PC-9 (cell line): ENCODE data around the gene TNIK. TPM values are rescaled to one million over a fixed set of nuclear protein-coding genes. Genes with fewer than 3 reads are reported as not detected.

Experiments used
- BruUV-seq: library from RNA; stranded (reverse); fragments of 400-500 nt; replicated peaks from 2 replicates; lab custom pipeline; 2021; lab: Mats Ljungman, UMichigan
- CTCF ChIA-PET: fragments of 300-600 bp; sonication (Branson Sonifier 250); formaldehyde crosslinking; loops from one replicate; lab custom pipeline; 2022; ENCODE audit warnings: antibody characterized with exemption; lab: Charles Lee
- POLR2A ChIA-PET: fragments of 300-600 bp; sonication (Branson Sonifier 250); formaldehyde crosslinking; loops from one replicate; lab custom pipeline; 2022; ENCODE audit warnings: antibody characterized with exemption; ENCODE audit not compliant: unreplicated experiment; lab: Charles Lee
- DNase-seq, 2 experiments: peaks; one replicate each; pipeline versions ENCODE4 v3.0.0 to v3.0.0-alpha.2; 2015 to 2022; ENCODE audit warnings: mixed read lengths in 1 of 2
- H2AFZ ChIP-seq: fragments of 200-600 bp; sonication (generic); 2 replicates; pipeline ENCODE4 v1.8.1; 2017; ENCODE audit warnings: antibody characterized with exemption
- H3F3A ChIP-seq: fragments of 200-600 bp; sonication (generic); 2 replicates; pipeline ENCODE4 v1.8.1; 2017; ENCODE audit warnings: antibody characterized with exemption, mild to moderate bottlenecking, low read depth; ENCODE audit not compliant: insufficient read depth
- H3K27ac ChIP-seq: fragments of 200-600 bp; sonication (generic); 2 replicates; pipeline ENCODE4 v1.6.1; 2016; ENCODE audit warnings: mixed run types
- H3K27me3 ChIP-seq: fragments of 200-600 bp; sonication (generic); 2 replicates; pipeline ENCODE4 v1.6.1; 2016; ENCODE audit warnings: low read depth, mixed run types; ENCODE audit not compliant: insufficient read depth
- H3K36me3 ChIP-seq: fragments of 200-600 bp; sonication (generic); 2 replicates; pipeline ENCODE4 v1.6.1; 2016; ENCODE audit warnings: low read depth, mixed run types
- H3K4me1 ChIP-seq: fragments of 200-600 bp; sonication (generic); replicated peaks from 2 replicates; pipeline ENCODE4 v1.6.1; 2016; ENCODE audit warnings: mixed run types; ENCODE audit not compliant: insufficient read depth
- H3K4me2 ChIP-seq: fragments of 200-600 bp; sonication (generic); 2 replicates; pipeline ENCODE4 v1.6.1; 2017; ENCODE audit warnings: mixed run types
- H3K4me3 ChIP-seq: fragments of 200-600 bp; sonication (generic); 2 replicates; pipeline ENCODE4 v1.6.1; 2016; ENCODE audit warnings: mixed run types
- H3K79me2 ChIP-seq: fragments of 200-600 bp; sonication (generic); 2 replicates; pipeline ENCODE4 v1.6.1; 2017; ENCODE audit warnings: low read depth, mixed run types
- H3K9me2 ChIP-seq: fragments of 200-600 bp; sonication (generic); 2 replicates; pipeline ENCODE4 v1.8.1; 2017; ENCODE audit warnings: mild to moderate bottlenecking; ENCODE audit not compliant: insufficient read depth
- H3K9me3 ChIP-seq: fragments of 200-600 bp; sonication (generic); 2 replicates; pipeline ENCODE4 v1.8.1; 2016; ENCODE audit warnings: low read depth; ENCODE audit not compliant: insufficient read depth
- H4K20me1 ChIP-seq: fragments of 200-600 bp; sonication (generic); 2 replicates; pipeline ENCODE4 v1.8.1; 2017; ENCODE audit not compliant: insufficient read depth
- EZH2 ChIP-seq: fragments of 200-600 bp; sonication (generic); IDR thresholded peaks from 2 replicates; pipeline ENCODE4 v1.8.0; 2017; ENCODE audit warnings: antibody characterized with exemption, low read depth
- intact Hi-C: fragments of 100-400 bp; cut with micrococcal nuclease; formaldehyde crosslinking; loops from one replicate; pipeline ENCODE4 v1.10.0; 2022; ENCODE audit not compliant: unreplicated experiment
- total RNA-seq: library from RNA; stranded (reverse); gene quantifications from 2 replicates; pipeline ENCODE4 v1.2.3, GENCODE V29; 2021
- TF ChIP-seq, protein P1 (sequence below): fragments of 200-600 bp; sonication (generic); conservative IDR thresholded peaks from 2 replicates; pipeline ENCODE4 v1.6.1; 2017; ENCODE audit warnings: mixed run types, antibody characterized with exemption, mild to moderate bottlenecking, moderate library complexity

The TNIK gene
- total RNA-seq, 1 experiment from 2014 or later, result 30.7 TPM

DNA sequence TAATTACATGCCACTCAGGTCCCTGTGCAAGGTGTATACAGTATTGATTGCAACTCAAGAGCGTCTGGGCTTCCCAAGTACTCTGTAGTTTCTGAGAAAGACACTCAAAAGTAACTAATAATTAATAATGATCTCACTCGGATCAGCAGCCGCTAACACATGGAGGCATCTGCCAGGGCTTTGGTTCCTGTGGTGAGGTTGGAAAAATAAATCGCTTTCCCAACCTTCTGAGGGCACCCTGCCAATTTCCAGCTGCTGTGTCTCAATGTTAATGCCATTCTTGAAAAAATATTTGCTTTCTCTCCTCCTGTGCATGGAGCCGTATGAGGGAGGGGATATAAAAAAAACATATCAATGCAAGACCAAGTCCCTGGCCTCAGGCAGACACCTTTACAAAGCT is 317.2 kb downstream of the TNIK start:
- TF ChIP-seq, protein P1, sequence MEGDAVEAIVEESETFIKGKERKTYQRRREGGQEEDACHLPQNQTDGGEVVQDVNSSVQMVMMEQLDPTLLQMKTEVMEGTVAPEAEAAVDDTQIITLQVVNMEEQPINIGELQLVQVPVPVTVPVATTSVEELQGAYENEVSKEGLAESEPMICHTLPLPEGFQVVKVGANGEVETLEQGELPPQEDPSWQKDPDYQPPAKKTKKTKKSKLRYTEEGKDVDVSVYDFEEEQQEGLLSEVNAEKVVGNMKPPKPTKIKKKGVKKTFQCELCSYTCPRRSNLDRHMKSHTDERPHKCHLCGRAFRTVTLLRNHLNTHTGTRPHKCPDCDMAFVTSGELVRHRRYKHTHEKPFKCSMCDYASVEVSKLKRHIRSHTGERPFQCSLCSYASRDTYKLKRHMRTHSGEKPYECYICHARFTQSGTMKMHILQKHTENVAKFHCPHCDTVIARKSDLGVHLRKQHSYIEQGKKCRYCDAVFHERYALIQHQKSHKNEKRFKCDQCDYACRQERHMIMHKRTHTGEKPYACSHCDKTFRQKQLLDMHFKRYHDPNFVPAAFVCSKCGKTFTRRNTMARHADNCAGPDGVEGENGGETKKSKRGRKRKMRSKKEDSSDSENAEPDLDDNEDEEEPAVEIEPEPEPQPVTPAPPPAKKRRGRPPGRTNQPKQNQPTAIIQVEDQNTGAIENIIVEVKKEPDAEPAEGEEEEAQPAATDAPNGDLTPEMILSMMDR, result no peak
- TF ChIP-seq EZH2, result no peak
- BruUV-seq, result no TSS peak
- H3F3A ChIP-seq, result no peaks in the 10 kb centered on the region
- H3K79me2 ChIP-seq, result no peaks in the 10 kb centered on the region
- no peak overlapping the region for H3K4me2 ChIP-seq
- H3K27ac ChIP-seq, result no peak overlapping the region
- no peak overlapping the region for H3K4me3 ChIP-seq
- H3K4me1 ChIP-seq, result no peaks in the 10 kb centered on the region
- intact Hi-C loops, result no loop called here
- POLR2A ChIA-PET, result no interaction called here
- H3K9me2 ChIP-seq, result no peaks in the 10 kb centered on the region
- no peak for DNase-seq
- no peaks in the 10 kb centered on the region for H4K20me1 ChIP-seq
- 0 out of 2 replicates have a peak, but pooled peaks cover 7% of the 10 kb centered on the region for H3K36me3 ChIP-seq
- H3K27me3 ChIP-seq, result no peaks in the 10 kb centered on the region
- no peaks in the 10 kb centered on the region for H3K9me3 ChIP-seq
- no peak overlapping the region for H2AFZ ChIP-seq
- CTCF ChIA-PET, result no interaction called here

DNA sequence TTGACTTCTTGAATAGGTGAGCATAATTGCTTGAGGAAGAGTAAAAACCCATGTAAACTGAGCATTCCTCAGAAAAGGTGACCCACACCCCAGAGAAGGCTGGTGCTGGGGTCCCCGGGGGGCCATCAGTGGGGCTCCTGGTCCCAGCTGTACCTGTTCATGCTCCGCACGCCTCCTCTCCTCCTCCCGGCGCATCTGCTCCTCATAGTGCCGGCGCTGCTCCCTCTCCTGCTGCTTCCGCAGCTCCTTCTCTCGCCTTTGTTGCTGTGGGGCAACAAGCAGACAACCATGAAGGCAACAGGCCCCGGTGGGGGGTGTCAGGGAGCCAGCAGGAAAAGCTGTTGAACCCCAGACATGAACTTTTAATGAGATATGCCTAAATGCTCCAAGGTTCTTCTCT is 320.0 kb downstream of the TNIK start:
- H3K9me3 ChIP-seq, result no peaks in the 10 kb centered on the region
- POLR2A ChIA-PET, result no interaction called here
- H3K4me1 ChIP-seq, result no peaks in the 10 kb centered on the region
- DNase-seq, result no peak
- no peaks in the 10 kb centered on the region for H3K79me2 ChIP-seq
- H3K27ac ChIP-seq, result no peak overlapping the region
- 0 out of 2 replicates have a peak, but pooled peaks cover 7% of the 10 kb centered on the region for H3K36me3 ChIP-seq
- H3K9me2 ChIP-seq, result no peaks in the 10 kb centered on the region
- no peaks in the 10 kb centered on the region for H3F3A ChIP-seq
- no peak for TF ChIP-seq EZH2
- TF ChIP-seq, protein P1, result no peak
- H2AFZ ChIP-seq, result no peak overlapping the region
- intact Hi-C loops, result no loop called here
- BruUV-seq, result no TSS peak
- H3K4me3 ChIP-seq, result no peak overlapping the region
- no peak overlapping the region for H3K4me2 ChIP-seq
- no peaks in the 10 kb centered on the region for H4K20me1 ChIP-seq
- H3K27me3 ChIP-seq, result no peaks in the 10 kb centered on the region
- CTCF ChIA-PET, result no interaction called here

DNA sequence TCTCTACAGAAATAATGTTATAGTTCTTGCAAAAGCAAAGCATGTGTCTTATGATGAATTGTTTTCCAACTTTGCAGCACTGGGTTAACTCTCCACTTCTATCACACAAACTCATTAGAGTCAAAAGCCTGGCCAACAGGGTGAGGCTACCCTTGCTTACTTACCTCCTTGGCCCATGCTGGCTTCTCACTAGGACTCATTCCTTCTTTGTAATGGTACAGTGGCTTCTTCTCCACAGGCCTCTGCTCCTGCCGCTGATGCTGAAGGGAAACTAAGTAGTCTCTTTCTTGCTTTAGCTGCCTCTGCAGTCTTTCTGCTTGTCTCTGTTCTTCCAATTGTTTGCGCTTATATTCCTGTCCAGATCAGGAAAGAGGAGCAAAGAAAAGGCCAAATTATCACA is 322.2 kb downstream of the TNIK start:
- no peak for TF ChIP-seq EZH2
- TF ChIP-seq, protein P1, result no peak

More for the DNA sequence above, 322.2 kb downstream of the TNIK start:
- no peak overlapping the region for H3K27ac ChIP-seq
- no peak overlapping the region for H3K4me2 ChIP-seq
- CTCF ChIA-PET, result interaction anchor here (0.6 kb wide), 1 partner anchor 1485 kb away, joined by 3 read pairs; no protein-coding TSS in a partner anchor
- H3K36me3 ChIP-seq, result peaks cover 14% of the 10 kb centered on the region; the same call in 1 of the 2 replicates
- intact Hi-C loops, result no loop called here
- H3K4me1 ChIP-seq, result no peaks in the 10 kb centered on the region
- H3K9me3 ChIP-seq, result no peaks in the 10 kb centered on the region
- no peaks in the 10 kb centered on the region for H3F3A ChIP-seq
- H3K4me3 ChIP-seq, result no peak overlapping the region
- POLR2A ChIA-PET, result interaction anchor here (0.6 kb wide), 1 partner anchor 13 kb away, joined by 3 read pairs; no protein-coding TSS in a partner anchor
- H3K27me3 ChIP-seq, result no peaks in the 10 kb centered on the region
- no peaks in the 10 kb centered on the region for H4K20me1 ChIP-seq
- no peak for DNase-seq
- H3K9me2 ChIP-seq, result no peaks in the 10 kb centered on the region
- BruUV-seq, result no TSS peak
- H2AFZ ChIP-seq, result no peak overlapping the region
- no peaks in the 10 kb centered on the region for H3K79me2 ChIP-seq
